ENCODE data around the gene DMRTA2. TPM values are rescaled to one million over a fixed set of nuclear protein-coding genes. Genes with fewer than 3 reads are reported as not detected.

DMRTA2 gene
- total and polyA plus RNA-seq, 2 experiments from 2014 or later: 0.10 TPM; not detected in 1

DNA sequence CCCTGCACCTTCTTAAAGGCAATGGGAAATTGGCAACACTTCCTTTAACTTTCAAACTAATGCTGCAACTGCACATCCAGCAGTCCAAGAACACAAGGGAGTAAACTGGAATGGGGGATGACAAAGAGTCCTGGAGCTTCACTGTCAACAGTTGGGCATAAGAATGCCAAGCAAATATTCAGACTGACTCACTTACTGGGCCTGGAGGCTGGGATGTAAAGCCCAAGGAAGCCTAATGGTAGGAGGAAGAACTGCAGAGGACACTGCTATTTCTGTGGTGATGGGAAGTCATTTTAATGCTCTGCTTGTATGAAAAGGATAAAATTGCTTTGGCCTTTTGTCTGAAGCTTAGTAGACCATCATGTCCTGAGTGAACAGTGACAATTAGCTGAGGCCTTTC is 15.7 kb upstream of the DMRTA2 start:
- peaks cover 6% of the 10 kb centered on the region for H3K27me3 ChIP-seq
- no peaks in the 10 kb centered on the region for H3K79me2 ChIP-seq
- H3K36me3 ChIP-seq (replicated peaks; ENCODE audit: insufficient read depth, low read depth): peaks cover 3% of the 10 kb centered on the region

GRCh38 chr1:50436489-50436888 is 13.2 kb upstream of the DMRTA2 start:
- H3K79me2 ChIP-seq: no peaks in the 10 kb centered on the region
- 81% methylated on average over 6 of the region's 6 CpGs for WGBS (ENCODE audit: low lambda C conversion rate, missing lambda C conversion rate)
- H3K9me3 ChIP-seq (ENCODE audit: low read depth): no peaks in the 10 kb centered on the region
- H3K36me3 ChIP-seq (replicated peaks; ENCODE audit: insufficient read depth, low read depth): peaks cover 3% of the 10 kb centered on the region
- no peaks in the 10 kb centered on the region for H3K4me1 ChIP-seq (ENCODE audit: insufficient read depth)
- H4K20me1 ChIP-seq (ENCODE audit: insufficient read depth, poor library complexity, severe bottlenecking): no peaks in the 10 kb centered on the region
- no peak overlapping the region for H3K4me2 ChIP-seq
- no peak overlapping the region for H2AFZ ChIP-seq
- no peak for TF ChIP-seq CTCF (IDR thresholded peaks at IDR 0.05; ENCODE audit: poor library complexity)
- no peak for TF ChIP-seq EZH2phosphoT487 (IDR thresholded peaks at IDR 0.05; ENCODE audit: low read depth, severe bottlenecking, unreplicated experiment)
- no peak for TF ChIP-seq EZH2 (IDR thresholded peaks at IDR 0.05; ENCODE audit: borderline replicate concordance)
- H3K27me3 ChIP-seq: peaks cover 31% of the 10 kb centered on the region
- H3K9me2 ChIP-seq (replicated peaks; ENCODE audit: insufficient read depth): no peaks in the 10 kb centered on the region
- H3K4me3 ChIP-seq: no peak overlapping the region
- no peak for DNase-seq (ENCODE audit: low spot score)
- H3K27ac ChIP-seq: no peak overlapping the region

More for the DNA sequence above, 15.7 kb upstream of the DMRTA2 start:
- H3K9me2 ChIP-seq (replicated peaks; ENCODE audit: insufficient read depth): no peaks in the 10 kb centered on the region
- DNase-seq (ENCODE audit: low spot score): no peak
- H2AFZ ChIP-seq: no peak overlapping the region
- no peaks in the 10 kb centered on the region for H3K9me3 ChIP-seq (ENCODE audit: low read depth)
- TF ChIP-seq CTCF (IDR thresholded peaks at IDR 0.05; ENCODE audit: poor library complexity): no peak
- no peak for TF ChIP-seq EZH2phosphoT487 (IDR thresholded peaks at IDR 0.05; ENCODE audit: low read depth, severe bottlenecking, unreplicated experiment)
- no peak for TF ChIP-seq EZH2 (IDR thresholded peaks at IDR 0.05; ENCODE audit: borderline replicate concordance)
- no peaks in the 10 kb centered on the region for H3K4me1 ChIP-seq (ENCODE audit: insufficient read depth)
- no peaks in the 10 kb centered on the region for H4K20me1 ChIP-seq (ENCODE audit: insufficient read depth, poor library complexity, severe bottlenecking)
- H3K4me3 ChIP-seq: no peak overlapping the region
- H3K27ac ChIP-seq: no peak overlapping the region
- no peak overlapping the region for H3K4me2 ChIP-seq

DNA sequence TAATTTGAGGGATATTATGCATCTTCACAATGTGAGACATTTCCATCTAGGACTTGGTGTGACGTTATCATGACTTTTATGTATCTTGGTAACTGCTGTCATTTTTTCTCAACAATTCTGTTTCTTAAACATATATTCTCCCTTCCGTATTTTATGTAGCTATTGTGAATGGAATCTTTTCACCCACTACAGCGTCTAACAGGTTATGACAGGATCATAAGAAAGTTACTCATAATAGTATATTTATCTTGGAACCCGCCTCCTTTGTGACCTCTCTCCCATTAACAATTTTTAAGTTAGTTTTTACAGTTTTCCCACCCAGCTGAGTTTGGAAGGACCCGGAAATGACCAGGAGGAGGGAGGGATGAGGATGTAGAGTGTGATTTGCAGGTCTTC is 6.8 kb upstream of the DMRTA2 start:
- no peaks in the 10 kb centered on the region for H4K20me1 ChIP-seq (ENCODE audit: insufficient read depth, poor library complexity, severe bottlenecking)
- WGBS (ENCODE audit: low lambda C conversion rate, missing lambda C conversion rate): 23% methylated on average over 5 of the region's 5 CpGs
- no peaks in the 10 kb centered on the region for H3K9me2 ChIP-seq (replicated peaks; ENCODE audit: insufficient read depth)
- no peaks in the 10 kb centered on the region for H3K4me1 ChIP-seq (ENCODE audit: insufficient read depth)
- H3K36me3 ChIP-seq (replicated peaks; ENCODE audit: insufficient read depth, low read depth): no peaks in the 10 kb centered on the region
- H3K4me2 ChIP-seq: peak overlapping the region; percentile 20
- no peaks in the 10 kb centered on the region for H3K9me3 ChIP-seq (ENCODE audit: low read depth)
- DNase-seq (ENCODE audit: low spot score): no peak
- no peak overlapping the region for H2AFZ ChIP-seq
- H3K27ac ChIP-seq: no peak overlapping the region
- H3K27me3 ChIP-seq: peaks cover 94% of the 10 kb centered on the region
- no peak for TF ChIP-seq CTCF (IDR thresholded peaks at IDR 0.05; ENCODE audit: poor library complexity)
- no peak for TF ChIP-seq EZH2phosphoT487 (IDR thresholded peaks at IDR 0.05; ENCODE audit: low read depth, severe bottlenecking, unreplicated experiment)
- TF ChIP-seq EZH2 (IDR thresholded peaks at IDR 0.05; ENCODE audit: borderline replicate concordance): no peak
- H3K79me2 ChIP-seq: no peaks in the 10 kb centered on the region
- H3K4me3 ChIP-seq: no peak overlapping the region
